K562 (cell line): ENCODE measurements around the gene KCNG4. TPM values are rescaled to one million over a fixed set of nuclear protein-coding genes. Genes with fewer than 3 reads are reported as not detected.

Experiments
- BCOR ChIP-seq: fragments of 450-650 bp; IDR thresholded peaks from 2 replicates; pipeline ENCODE4 v1.6.1; 2016
- CCNT2 ChIP-seq: IDR thresholded peaks from 2 replicates; pipeline ENCODE4 v1.6.1; 2011; ENCODE audit warnings: borderline replicate concordance, low read depth, mild to moderate bottlenecking, moderate library complexity, mixed read lengths, low read length; ENCODE audit not compliant: insufficient read length; ENCODE audit errors: extremely low read depth
- DACH1 ChIP-seq: fragments of 450-650 bp; IDR thresholded peaks from 2 replicates; pipeline ENCODE4 v1.6.1; 2018; ENCODE audit not compliant: partially characterized antibody
- JUNB ChIP-seq: fragments of 450-650 bp; formaldehyde crosslinking; conservative IDR thresholded peaks from 2 replicates; pipeline ENCODE4 v1.4.0; 2020; ENCODE audit warnings: mild to moderate bottlenecking
- JUND ChIP-seq, 2 experiments: IDR thresholded peaks; 2 replicates in 1 of 2; 3 replicates in 1 of 2; pipeline ENCODE4 v1.6.1; 2011; ENCODE audit warnings: borderline replicate concordance in 2 of 2, low read depth in 2 of 2, low read length in 2 of 2, improper control_type of control experiment in 1 of 2, missing biosample characterization in 1 of 2, missing genetic modification characterization in 1 of 2, missing genetic modification reagents in 1 of 2
- KLF6 ChIP-seq: fragments of 250-450 bp; sonication (Bioruptor Pico); IDR thresholded peaks from 2 replicates; pipeline ENCODE4 v1.4.0; 2020; ENCODE audit warnings: mild to moderate bottlenecking, moderate library complexity, borderline replicate concordance
- NCOA4 ChIP-seq: fragments of 450-650 bp; IDR thresholded peaks from 2 replicates; pipeline ENCODE4 v1.6.1; 2018; ENCODE audit warnings: mild to moderate bottlenecking; ENCODE audit not compliant: partially characterized antibody
- PATZ1 ChIP-seq: fragments of 250-450 bp; sonication (Bioruptor Pico); IDR thresholded peaks from 2 replicates; pipeline ENCODE4 v1.5.0; 2020; ENCODE audit warnings: mild to moderate bottlenecking, borderline replicate concordance
- PRDM10 ChIP-seq: fragments of 450-650 bp; IDR thresholded peaks from 2 replicates; pipeline ENCODE4 v1.6.1; 2018; ENCODE audit not compliant: partially characterized antibody
- SMAD2 ChIP-seq: fragments of 150-350 bp; IDR thresholded peaks from 2 replicates; pipeline ENCODE4 v1.6.1; 2014; ENCODE audit warnings: low read depth, mild to moderate bottlenecking, low read length
- TAL1 ChIP-seq: fragments of 450-650 bp; IDR thresholded peaks from 2 replicates; pipeline ENCODE4 v1.6.1; 2016; ENCODE audit warnings: mild to moderate bottlenecking
- TGIF2 ChIP-seq: sonication (generic); formaldehyde crosslinking; IDR thresholded peaks from 2 replicates; pipeline ENCODE4 v1.8.1; 2022; ENCODE audit warnings: mild to moderate bottlenecking, missing genetic modification reagents, moderate library complexity
- ZNF318 ChIP-seq, 2 experiments: fragments of 450-650 bp; IDR thresholded peaks; 2 replicates each; pipeline ENCODE4 v1.6.1; 2016; ENCODE audit warnings: mild to moderate bottlenecking in 2 of 2, borderline replicate concordance in 1 of 2, low read depth in 1 of 2, moderate library complexity in 1 of 2
- ZNF347 ChIP-seq: fragments of 450-650 bp; formaldehyde crosslinking; IDR thresholded peaks from 2 replicates; pipeline ENCODE4 v1.4.0; 2020; ENCODE audit warnings: low read depth, mild to moderate bottlenecking, moderate library complexity
- polyA plus RNA-seq, 8 experiments: library from polyadenylated mRNA; depleted of rRNA in 4 of 8; stranded (reverse) in 5 of 8; unstranded in 3 of 8; fragments of >200 nt; fragmentation: Nextera tagmentation in 2 of 8; fragmentation: Illumina TruSeq in 1 of 8; extraction: Ambion mirVana in 2 of 8; extraction: Trizol in 1 of 8; gene quantifications; 2 replicates each; pipeline versions ENCODE4 v1.2.1 to v1.2.3, GENCODE V29; 2011 to 2014; ENCODE audit warnings: inconsistent platforms in 1 of 8, missing spikeins in 1 of 8
- total RNA-seq, 7 experiments: library from RNA; depleted of rRNA in 6 of 7; stranded (reverse); fragments of >200 nt in 6 of 7; fragmentation: Illumina TruSeq in 2 of 7; extraction: Trizol in 2 of 7; gene quantifications; 2 replicates each; pipeline versions ENCODE4 v1.2.1 to v1.2.3, GENCODE V29; 2011 to 2021; ENCODE audit warnings: low replicate concordance in 1 of 7

Gene KCNG4
- total and polyA plus RNA-seq, 9 of the 15 experiments (the other 6 are each of a cell fraction or from before 2014, with no cell fraction given) = not detected

DNA sequence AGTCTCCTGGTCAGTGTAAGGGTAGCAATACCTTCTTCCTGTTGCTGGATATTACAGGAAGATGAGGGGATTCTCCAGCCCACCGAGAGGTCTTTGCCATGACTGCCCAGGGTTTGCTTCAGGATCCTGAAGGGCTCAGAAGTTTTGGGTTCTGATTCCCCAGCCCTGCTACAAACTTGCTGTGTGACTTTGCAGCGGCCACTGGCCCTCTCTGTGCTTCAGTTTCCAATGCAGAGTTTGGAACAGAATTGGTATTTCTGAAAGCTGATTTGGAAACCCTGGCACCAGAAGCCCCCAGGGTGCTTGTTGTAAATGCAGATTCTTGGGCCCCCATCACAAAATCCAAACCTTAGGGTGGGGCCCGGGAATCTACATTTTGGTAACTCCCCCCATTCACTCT, 14.7 kb downstream of the KCNG4 start (continued):
- TF ChIP-seq SMAD2 = no peak
- no peak for TF ChIP-seq ZNF318 (IDR thresholded peaks at IDR 0.05; ENCODE audit: borderline replicate concordance in 1 of 2, low read depth in 1 of 2)
- TF ChIP-seq BCOR = peak; percentile 60
- no peak for TF ChIP-seq JUND (IDR thresholded peaks at IDR 0.05; ENCODE audit: borderline replicate concordance, low read depth, low read length)
- TF ChIP-seq JUND (tag; IDR thresholded peaks at IDR 0.05; ENCODE audit: borderline replicate concordance, low read depth, low read length) = no peak
- no peak for TF ChIP-seq DACH1
- no peak for TF ChIP-seq ZNF347 (CRISPR knock-in tag)
- TF ChIP-seq TGIF2 (CRISPR knock-in tag) = no peak
- TF ChIP-seq NCOA4 = no peak
- no peak for TF ChIP-seq PATZ1 (CRISPR knock-in tag)
- no peak for TF ChIP-seq KLF6 (CRISPR knock-in tag)
- no peak for TF ChIP-seq PRDM10
- TF ChIP-seq CCNT2 = no peak
- TF ChIP-seq JUNB (CRISPR knock-in tag) = no peak
- no peak for TF ChIP-seq TAL1
